ENCODE results near the gene ARFGEF2. TPM values are rescaled to one million over a fixed set of nuclear protein-coding genes. Genes with fewer than 3 reads are reported as not detected.

ARFGEF2 gene
- total RNA-seq, 1 experiment from 2014 or later = 37.9 TPM

- no peak overlapping the region for H3K4me3 ChIP-seq (ENCODE audit: low read length)
- no peaks in the 10 kb centered on the region for H3K27me3 ChIP-seq (ENCODE audit: low read length)
- no peaks in the 10 kb centered on the region for H3K4me1 ChIP-seq (ENCODE audit: low read length)
- no peak overlapping the region for H3K9ac ChIP-seq (ENCODE audit: low read length)
- no peak overlapping the region for H3K4me2 ChIP-seq (ENCODE audit: low read depth, low read length, poor library complexity, severe bottlenecking)
- H4K20me1 ChIP-seq (ENCODE audit: insufficient read depth, low read depth, low read length) = peaks cover 3% of the 10 kb centered on the region; the same call in 1 of the 2 replicates
- no peak overlapping the region for H2AFZ ChIP-seq (ENCODE audit: low read length)
- H3K9me3 ChIP-seq (ENCODE audit: low read length) = no peaks in the 10 kb centered on the region
- peaks cover 8% of the 10 kb centered on the region; the same call in 1 of the 2 replicates for H3K36me3 ChIP-seq (ENCODE audit: insufficient read depth, low read length)
- H3K9me2 ChIP-seq (replicated peaks; ENCODE audit: insufficient read depth, low read length) = no peaks in the 10 kb centered on the region
- no peak for DNase-seq
- no peak overlapping the region for H3K27ac ChIP-seq (ENCODE audit: low read length)
- H3K79me2 ChIP-seq (ENCODE audit: low read length) = peaks cover 61% of the 10 kb centered on the region
Measured at GRCh38 chr20:48944663-48945297, 23.3 kb downstream of the ARFGEF2 start.

DNA sequence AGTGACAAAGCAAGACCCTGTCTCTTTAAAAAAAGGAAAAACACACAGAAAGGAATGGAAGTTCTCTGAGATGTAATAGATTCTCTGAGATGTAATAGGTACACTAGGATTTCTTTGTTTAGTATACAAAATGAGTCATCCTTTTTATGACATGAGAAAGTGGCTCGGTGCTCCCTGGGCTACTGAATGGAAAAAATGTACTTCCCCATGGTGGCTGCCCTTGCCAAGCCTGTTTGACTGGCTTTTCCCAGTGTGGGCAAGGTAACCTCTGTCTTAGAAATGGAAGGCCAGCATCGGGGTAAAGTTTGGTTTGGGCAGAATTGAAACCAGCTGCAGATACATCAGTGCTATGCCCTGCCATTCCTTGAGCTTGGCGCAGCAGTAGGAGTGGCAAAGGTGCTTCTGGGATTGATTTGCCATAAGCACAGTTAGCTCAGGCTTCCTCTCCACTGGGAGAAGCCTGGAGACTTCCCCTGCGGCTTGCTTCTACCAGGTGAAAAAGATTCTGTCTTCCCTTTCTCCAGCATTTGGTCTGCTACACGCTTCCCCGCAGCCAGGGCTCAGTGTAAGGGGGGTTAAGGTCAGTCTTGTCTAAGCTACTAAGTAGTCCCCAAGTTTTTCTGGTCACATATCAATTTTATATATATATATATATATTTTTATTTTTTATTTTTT lies 24.5 kb downstream of the ARFGEF2 start:
- Histone ChIP-seq H3K9me3 (ENCODE audit: low read length) (no peaks in the 10 kb centered on the region), H3K27ac (ENCODE audit: low read length) (no peak overlapping the region), H3K4me2 (ENCODE audit: low read depth, low read length, poor library complexity, severe bottlenecking) (no peak overlapping the region), H3K9me2 (replicated peaks; ENCODE audit: insufficient read depth, low read length) (no peaks in the 10 kb centered on the region), H2AFZ (ENCODE audit: low read length) (no peak overlapping the region), H3K9ac (ENCODE audit: low read length) (no peak overlapping the region), H4K20me1 (ENCODE audit: insufficient read depth, low read depth, low read length) (peaks cover 3% of the 10 kb centered on the region; the same call in 1 of the 2 replicates), H3K4me1 (ENCODE audit: low read length) (no peaks in the 10 kb centered on the region), H3K79me2 (ENCODE audit: low read length) (peaks cover 52% of the 10 kb centered on the region), H3K27me3 (ENCODE audit: low read length) (no peaks in the 10 kb centered on the region), H3K4me3 (ENCODE audit: low read length) (no peak overlapping the region), H3K36me3 (ENCODE audit: insufficient read depth, low read length) (peaks cover 8% of the 10 kb centered on the region; the same call in 1 of the 2 replicates)
- DNase-seq = no peak

DNA sequence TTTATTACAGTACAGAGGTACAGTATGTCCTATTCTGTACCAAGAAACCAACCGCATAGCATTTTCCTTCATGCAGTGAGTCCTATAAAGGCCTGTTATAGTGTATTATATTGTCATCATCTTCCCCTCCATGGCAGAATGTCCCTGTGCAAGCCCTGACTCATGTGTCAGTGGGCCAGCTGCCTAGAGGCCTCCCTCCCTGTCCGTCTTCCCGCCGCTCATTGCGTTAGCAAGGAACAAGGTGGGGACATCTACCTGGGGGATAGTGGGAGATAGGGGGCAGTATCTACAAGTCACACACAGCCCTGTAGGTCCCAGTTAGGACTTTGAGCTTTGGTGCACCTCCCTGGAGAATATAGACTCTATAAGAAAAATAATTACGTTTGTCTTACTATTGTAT lies 27.1 kb downstream of the ARFGEF2 start:
- Histone ChIP-seq H2AFZ (ENCODE audit: low read length) (no peak overlapping the region), H3K4me1 (ENCODE audit: low read length) (no peaks in the 10 kb centered on the region), H3K4me3 (ENCODE audit: low read length) (no peak overlapping the region), H3K4me2 (ENCODE audit: low read depth, low read length, poor library complexity, severe bottlenecking) (no peak overlapping the region), H3K9me2 (replicated peaks; ENCODE audit: insufficient read depth, low read length) (no peaks in the 10 kb centered on the region), H3K36me3 (ENCODE audit: insufficient read depth, low read length) (peaks cover 14% of the 10 kb centered on the region; the same call in 1 of the 2 replicates), H3K27ac (ENCODE audit: low read length) (no peak overlapping the region), H3K27me3 (ENCODE audit: low read length) (no peaks in the 10 kb centered on the region), H3K9ac (ENCODE audit: low read length) (no peak overlapping the region), H3K9me3 (ENCODE audit: low read length) (no peaks in the 10 kb centered on the region), H3K79me2 (ENCODE audit: low read length) (peaks cover 35% of the 10 kb centered on the region), H4K20me1 (ENCODE audit: insufficient read depth, low read depth, low read length) (peaks cover 3% of the 10 kb centered on the region; the same call in 1 of the 2 replicates)
- no peak for DNase-seq

- Histone ChIP-seq H3K27ac (ENCODE audit: low read length) (no peak overlapping the region), H3K27me3 (ENCODE audit: low read length) (no peaks in the 10 kb centered on the region), H4K20me1 (ENCODE audit: insufficient read depth, low read depth, low read length) (peaks cover 3% of the 10 kb centered on the region; the same call in 1 of the 2 replicates), H3K9me2 (replicated peaks; ENCODE audit: insufficient read depth, low read length) (no peaks in the 10 kb centered on the region), H3K4me2 (ENCODE audit: low read depth, low read length, poor library complexity, severe bottlenecking) (no peak overlapping the region), H3K9me3 (ENCODE audit: low read length) (no peaks in the 10 kb centered on the region), H2AFZ (ENCODE audit: low read length) (no peak overlapping the region), H3K79me2 (ENCODE audit: low read length) (peaks cover 28% of the 10 kb centered on the region), H3K36me3 (ENCODE audit: insufficient read depth, low read length) (peaks cover 15% of the 10 kb centered on the region; the same call in 1 of the 2 replicates), H3K4me3 (ENCODE audit: low read length) (no peak overlapping the region), H3K9ac (ENCODE audit: low read length) (no peak overlapping the region), H3K4me1 (ENCODE audit: low read length) (no peaks in the 10 kb centered on the region)
- DNase-seq = no peak
Measured at GRCh38 chr20:48949304-48950170, 28.0 kb downstream of the ARFGEF2 start.

- Histone ChIP-seq H4K20me1 (ENCODE audit: insufficient read depth, low read depth, low read length) (peaks cover 3% of the 10 kb centered on the region; the same call in 1 of the 2 replicates), H3K27me3 (ENCODE audit: low read length) (no peaks in the 10 kb centered on the region), H3K9ac (ENCODE audit: low read length) (no peak overlapping the region), H3K4me1 (ENCODE audit: low read length) (no peaks in the 10 kb centered on the region), H3K9me2 (replicated peaks; ENCODE audit: insufficient read depth, low read length) (no peaks in the 10 kb centered on the region), H3K4me2 (ENCODE audit: low read depth, low read length, poor library complexity, severe bottlenecking) (no peak overlapping the region), H2AFZ (ENCODE audit: low read length) (no peak overlapping the region), H3K4me3 (ENCODE audit: low read length) (no peak overlapping the region), H3K27ac (ENCODE audit: low read length) (no peak overlapping the region), H3K79me2 (ENCODE audit: low read length) (peaks cover 13% of the 10 kb centered on the region), H3K36me3 (ENCODE audit: insufficient read depth, low read length) (peaks cover 18% of the 10 kb centered on the region; the same call in 1 of the 2 replicates), H3K9me3 (ENCODE audit: low read length) (no peaks in the 10 kb centered on the region)
- no peak for DNase-seq
Measured at GRCh38 chr20:48951041-48951440, 29.5 kb downstream of the ARFGEF2 start.

- DNase-seq = no peak
- no peaks in the 10 kb centered on the region for H3K9me2 ChIP-seq (replicated peaks; ENCODE audit: insufficient read depth, low read length)
- H3K27me3 ChIP-seq (ENCODE audit: low read length) = no peaks in the 10 kb centered on the region
- no peak overlapping the region for H3K27ac ChIP-seq (ENCODE audit: low read length)
- H3K9ac ChIP-seq (ENCODE audit: low read length) = no peak overlapping the region
- peaks cover 3% of the 10 kb centered on the region; the same call in 1 of the 2 replicates for H4K20me1 ChIP-seq (ENCODE audit: insufficient read depth, low read depth, low read length)
- H3K4me3 ChIP-seq (ENCODE audit: low read length) = no peak overlapping the region
- H3K36me3 ChIP-seq (ENCODE audit: insufficient read depth, low read length) = peaks cover 22% of the 10 kb centered on the region; the same call in 1 of the 2 replicates
- no peak overlapping the region for H3K4me2 ChIP-seq (ENCODE audit: low read depth, low read length, poor library complexity, severe bottlenecking)
- no peaks in the 10 kb centered on the region for H3K4me1 ChIP-seq (ENCODE audit: low read length)
- no peak overlapping the region for H2AFZ ChIP-seq (ENCODE audit: low read length)
- H3K9me3 ChIP-seq (ENCODE audit: low read length) = no peaks in the 10 kb centered on the region
- peaks cover 11% of the 10 kb centered on the region for H3K79me2 ChIP-seq (ENCODE audit: low read length)
Measured at GRCh38 chr20:48951646-48952045, 30.1 kb downstream of the ARFGEF2 start.

DNA sequence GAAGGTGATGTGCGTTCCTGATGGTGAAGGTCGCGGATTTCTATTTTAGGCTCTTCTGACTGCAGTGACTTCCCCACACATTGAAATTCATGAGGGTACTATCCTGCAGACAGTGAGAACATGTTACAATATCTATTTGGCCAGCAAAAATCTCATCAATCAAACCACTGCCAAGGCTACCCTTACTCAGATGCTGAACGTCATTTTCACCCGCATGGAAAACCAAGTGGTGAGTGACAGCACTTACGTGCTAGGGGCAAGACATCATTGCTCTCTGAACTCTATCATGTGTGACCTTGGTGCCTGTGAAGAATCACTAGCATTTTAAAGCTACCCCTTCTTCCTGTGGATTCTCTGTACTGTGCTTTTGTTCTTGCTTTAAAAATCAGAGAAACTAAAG lies 31.1 kb downstream of the ARFGEF2 start:
- Histone ChIP-seq H3K9me3 (ENCODE audit: low read length) (no peaks in the 10 kb centered on the region), H3K4me2 (ENCODE audit: low read depth, low read length, poor library complexity, severe bottlenecking) (no peak overlapping the region), H3K27me3 (ENCODE audit: low read length) (no peaks in the 10 kb centered on the region), H3K36me3 (ENCODE audit: insufficient read depth, low read length) (peaks cover 22% of the 10 kb centered on the region; the same call in 1 of the 2 replicates), H3K79me2 (ENCODE audit: low read length) (peaks cover 11% of the 10 kb centered on the region), H3K4me1 (ENCODE audit: low read length) (no peaks in the 10 kb centered on the region), H3K4me3 (ENCODE audit: low read length) (no peak overlapping the region), H3K9me2 (replicated peaks; ENCODE audit: insufficient read depth, low read length) (no peaks in the 10 kb centered on the region), H2AFZ (ENCODE audit: low read length) (no peak overlapping the region), H4K20me1 (ENCODE audit: insufficient read depth, low read depth, low read length) (peaks cover 3% of the 10 kb centered on the region; the same call in 1 of the 2 replicates), H3K9ac (ENCODE audit: low read length) (no peak overlapping the region), H3K27ac (ENCODE audit: low read length) (no peak overlapping the region)
- no peak for DNase-seq
